Pancreas (tissue), 10 donors: Measurements from ENCODE around the gene RPL7A. TPM values are rescaled to one million over a fixed set of nuclear protein-coding genes. Genes with fewer than 3 reads are reported as not detected.

ENCODE experiments used
- ATAC-seq, 4 donors: fragments of 200-7000 bp; cut with Tn5 transposase; one replicate each; pipeline versions ENCODE4 v1.8.0 to v1.9.1; 2020; ENCODE audit warnings: mild to moderate bottlenecking in 4 of 4, moderate library complexity in 4 of 4
- DNase-seq, 6 donors: peaks; one replicate each; pipeline ENCODE4 v3.0.0-alpha.2; 2020
- FAIRE-seq: peaks from 2 replicates; lab custom pipeline; 2012; peaks lifted over from hg19 to GRCh38; lab: Jason Lieb, UNC
- H3K27ac ChIP-seq, 4 donors: fragments of 200-600 bp; sonication (generic); 1 replicate in 3 of 4; 2 replicates in 1 of 4; pipeline versions ENCODE4 v1.5.0 to v1.8.0; 2020
- H3K27me3 ChIP-seq, 4 donors: fragments of 200-600 bp; one replicate each; pipeline ENCODE4 v1.8.0; 2021
- H3K36me3 ChIP-seq, 3 donors: fragments of 200-600 bp; sonication (generic) in 1 of 3; one replicate each; pipeline versions ENCODE4 v1.5.0 to v1.8.0; 2020 to 2021
- H3K4me1 ChIP-seq, 3 donors: fragments of 200-600 bp; one replicate each; pipeline ENCODE4 v1.8.0; 2021
- H3K4me3 ChIP-seq, 4 donors: fragments of 200-600 bp; sonication (generic) in 2 of 4; one replicate each; pipeline versions ENCODE4 v1.5.0 to v1.8.0; 2020 to 2021
- H3K9me3 ChIP-seq, 4 donors: fragments of 200-600 bp; one replicate each; pipeline ENCODE4 v1.8.0; 2021
- WGBS, 2 donors: extraction: QIAGEN DNeasy Blood & Tissue Kit; methylation state at CpG; one replicate each; pipeline ENCODE4 v1.1.7; 2013; 5-methylcytosine and 5-hydroxymethylcytosine counted together
- intact Hi-C, 3 donors: fragments of 100-400 bp; cut with DNase I; formaldehyde crosslinking; loops; one replicate each; pipeline versions ENCODE4 v1.11.1 to v1.14.2; 2022
- polyA plus RNA-seq, 2 donors: library from polyadenylated mRNA; stranded (reverse); fragments of 200-250 nt; gene quantifications; one replicate each; pipeline ENCODE4 v1.2.3, GENCODE V29; 2013
- total RNA-seq, 6 donors: library from RNA; stranded (reverse); fragmentation: NEBNext Ultra II Directional in 4 of 6; extraction: Animal tissue kit (Norgen Biotek cat#: 25700) in 4 of 6; gene quantifications; one replicate each; pipeline versions ENCODE4 v1.2.1 to v1.2.4, GENCODE V29; 2021 to 2023
- TF ChIP-seq, protein P1 (sequence below), 4 donors: fragments of 200-600 bp; sonication (generic) in 3 of 4; IDR thresholded peaks; one replicate each; pipeline versions ENCODE4 v1.5.0 to v1.8.0; 2021; ENCODE audit warnings: antibody characterized with exemption in 4 of 4
- donor health status: healthy with polysubstance abuse.
- donor health status: DM: no; HTN: no; CAD: no; lungs with moderate emphysema.
- donor health status: DM: no; HTN: no; CAD: no.
- donor health status: control.
- donor health status: control.
- donor health status: Bipolar disorder and iron deficiency.
- donor health status: DM: yes; HTN: yes; CAD: no.
- donor health status: DM: no; HTN: no; CAD: no.
- donor health status: DM: no; HTN: no; CAD: no.
- donor health status: DM: yes; HTN: yes; CAD: no.

Gene RPL7A
- total and polyA plus RNA-seq, 8 donors = 1,234 to 2,140 (median 1,834) TPM

DNA sequence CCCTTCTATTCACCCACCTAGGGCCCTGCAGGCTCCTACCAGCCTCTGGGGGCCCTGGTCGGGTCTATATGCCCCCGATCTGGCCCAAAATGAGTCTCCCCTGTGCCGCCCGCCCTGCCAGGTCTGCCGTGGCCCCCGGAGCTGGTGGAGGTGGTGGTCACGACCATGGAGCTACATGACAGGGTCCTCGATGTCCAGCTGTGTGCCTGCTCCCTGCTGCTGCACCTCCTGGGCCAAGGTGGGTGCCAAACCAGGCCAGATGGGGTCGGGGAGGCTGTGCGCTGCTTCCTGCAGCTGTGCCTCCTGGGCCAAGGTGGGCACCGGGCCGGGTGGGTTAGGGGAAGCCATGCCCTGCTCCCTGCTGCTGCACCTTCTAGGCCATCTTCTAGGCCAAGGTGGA is 52.3 kb downstream of the RPL7A start:
- ATAC-seq = no peak
- TF ChIP-seq, protein P1, sequence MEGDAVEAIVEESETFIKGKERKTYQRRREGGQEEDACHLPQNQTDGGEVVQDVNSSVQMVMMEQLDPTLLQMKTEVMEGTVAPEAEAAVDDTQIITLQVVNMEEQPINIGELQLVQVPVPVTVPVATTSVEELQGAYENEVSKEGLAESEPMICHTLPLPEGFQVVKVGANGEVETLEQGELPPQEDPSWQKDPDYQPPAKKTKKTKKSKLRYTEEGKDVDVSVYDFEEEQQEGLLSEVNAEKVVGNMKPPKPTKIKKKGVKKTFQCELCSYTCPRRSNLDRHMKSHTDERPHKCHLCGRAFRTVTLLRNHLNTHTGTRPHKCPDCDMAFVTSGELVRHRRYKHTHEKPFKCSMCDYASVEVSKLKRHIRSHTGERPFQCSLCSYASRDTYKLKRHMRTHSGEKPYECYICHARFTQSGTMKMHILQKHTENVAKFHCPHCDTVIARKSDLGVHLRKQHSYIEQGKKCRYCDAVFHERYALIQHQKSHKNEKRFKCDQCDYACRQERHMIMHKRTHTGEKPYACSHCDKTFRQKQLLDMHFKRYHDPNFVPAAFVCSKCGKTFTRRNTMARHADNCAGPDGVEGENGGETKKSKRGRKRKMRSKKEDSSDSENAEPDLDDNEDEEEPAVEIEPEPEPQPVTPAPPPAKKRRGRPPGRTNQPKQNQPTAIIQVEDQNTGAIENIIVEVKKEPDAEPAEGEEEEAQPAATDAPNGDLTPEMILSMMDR (IDR thresholded peaks at IDR 0.05) = no peak

More for the DNA sequence above, 52.3 kb downstream of the RPL7A start:
- Histone ChIP-seq H3K4me3 (no peak overlapping the region), H3K4me1 (no peaks in the 10 kb centered on the region), H3K27ac (no peak overlapping the region), H3K9me3 (no peaks in the 10 kb centered on the region), H3K27me3 (no peaks in the 10 kb centered on the region), H3K36me3 (no peaks in the 10 kb centered on the region)
- FAIRE-seq (no peak), DNase-seq (peak in 1 of 6 donors; percentile 63)
- intact Hi-C loops = loop anchor here in 1 of 3 donors (5.0 kb wide), 1 partner anchor 87 kb away; no protein-coding TSS in a partner anchor
- WGBS, 2 donors = 72 to 87% methylated on average over 10 to 12 of the region's 12 CpGs

Other genes with a start within 250 kb of the RPL7A start
- gene RALGDS, start 227.0 kb upstream of the RPL7A start, total RNA-seq = 10 to 100 TPM; 16.1 to 31.9 (median 20.3) TPM
- 10 to 100 TPM; 56.0 to 69.7 TPM for gene RALGDS, start 227.0 kb upstream of the RPL7A start, polyA plus RNA-seq
- 10 to 100 TPM in 1 of 6 donors, 1 to 10 TPM in 5; 1.5 to 11.9 (median 3.1) TPM for gene GBGT1, start 184.3 kb upstream of the RPL7A start, total RNA-seq
- gene GBGT1, start 184.3 kb upstream of the RPL7A start, polyA plus RNA-seq = 1 to 10 TPM; 4.5 to 4.6 TPM
- not detected for gene OBP2B, start 139.0 kb upstream of the RPL7A start, total RNA-seq
- not detected for gene OBP2B, start 139.0 kb upstream of the RPL7A start, polyA plus RNA-seq
- gene ABO, start 73.0 kb upstream of the RPL7A start, total RNA-seq = 10 to 100 TPM in 1 of 6 donors, 1 to 10 TPM in 5; 2.1 to 10.2 (median 5.4) TPM
- gene ABO, start 73.0 kb upstream of the RPL7A start, polyA plus RNA-seq = 1 to 10 TPM; 3.3 to 9.3 TPM
- 10 to 100 TPM in 2 of 6 donors, 1 to 10 TPM in 4; 5.8 to 13.6 (median 7.6) TPM for gene SURF6, start 12.0 kb upstream of the RPL7A start, total RNA-seq
- gene SURF6, start 12.0 kb upstream of the RPL7A start, polyA plus RNA-seq = 10 to 100 TPM; 17.7 to 19.8 TPM
- gene MED22, start 87 bp upstream of the RPL7A start, total RNA-seq = 10 to 100 TPM in 3 of 6 donors, 1 to 10 TPM in 3; 6.2 to 14.2 (median 9.9) TPM
- 10 to 100 TPM; 10.1 to 14.8 TPM for gene MED22, start 87 bp upstream of the RPL7A start, polyA plus RNA-seq
- gene SURF1, start 8.3 kb downstream of the RPL7A start, total RNA-seq = 10 to 100 TPM; 33.6 to 47.8 (median 37.2) TPM
- gene SURF1, start 8.3 kb downstream of the RPL7A start, polyA plus RNA-seq = 10 to 100 TPM; 69.2 to 73.9 TPM
- gene SURF2, start 8.3 kb downstream of the RPL7A start, total RNA-seq = 10 to 100 TPM in 4 of 6 donors, 1 to 10 TPM in 2; 7.8 to 18.7 (median 11.9) TPM
- 10 to 100 TPM; 37.3 to 52.4 TPM for gene SURF2, start 8.3 kb downstream of the RPL7A start, polyA plus RNA-seq
- 100 to 1,000 TPM in 5 of 6 donors, 10 to 100 TPM in 1; 87.9 to 132 (median 129) TPM for gene SURF4, start 27.8 kb downstream of the RPL7A start, total RNA-seq
- 100 to 1,000 TPM in 1 of 2 donors, 10 to 100 TPM in 1; 63.1 to 106 TPM for gene SURF4, start 27.8 kb downstream of the RPL7A start, polyA plus RNA-seq
- under 1 TPM; 0.31 to 0.94 (median 0.67) TPM for gene STKLD1, start 28.1 kb downstream of the RPL7A start, total RNA-seq
- 1 to 10 TPM; 1.8 to 3.1 TPM for gene STKLD1, start 28.1 kb downstream of the RPL7A start, polyA plus RNA-seq
- 10 to 100 TPM in 5 of 6 donors, 1 to 10 TPM in 1; 10.0 to 16.3 (median 12.5) TPM for gene REXO4, start 69.8 kb downstream of the RPL7A start, total RNA-seq
- gene REXO4, start 69.8 kb downstream of the RPL7A start, polyA plus RNA-seq = 10 to 100 TPM; 12.8 to 13.4 TPM
- 1 to 10 TPM; 1.5 to 5.5 (median 2.9) TPM for gene ADAMTS13, start 74.1 kb downstream of the RPL7A start, total RNA-seq
- gene ADAMTS13, start 74.1 kb downstream of the RPL7A start, polyA plus RNA-seq = 10 to 100 TPM; 13.6 to 18.9 TPM
- 10 to 100 TPM; 15.6 to 24.4 (median 17.2) TPM for gene CACFD1, start 111.8 kb downstream of the RPL7A start, total RNA-seq
- 10 to 100 TPM; 25.0 to 26.2 TPM for gene CACFD1, start 111.8 kb downstream of the RPL7A start, polyA plus RNA-seq
- gene SLC2A6, start 130.9 kb downstream of the RPL7A start, total RNA-seq = 1 to 10 TPM; 1.1 to 6.3 (median 2.7) TPM
- gene SLC2A6, start 130.9 kb downstream of the RPL7A start, polyA plus RNA-seq = 1 to 10 TPM; 5.9 to 6.7 TPM
- gene MYMK, start 176.7 kb downstream of the RPL7A start, total RNA-seq = not detected
- gene MYMK, start 176.7 kb downstream of the RPL7A start, polyA plus RNA-seq = not detected
- gene ADAMTSL2, start 186.5 kb downstream of the RPL7A start, total RNA-seq = 1 to 10 TPM; 1.5 to 5.5 (median 2.6) TPM
- 10 to 100 TPM in 1 of 2 donors, 1 to 10 TPM in 1; 9.0 to 12.9 TPM for gene ADAMTSL2, start 186.5 kb downstream of the RPL7A start, polyA plus RNA-seq